Measurements from ENCODE around the gene SLC12A8. TPM values are rescaled to one million over a fixed set of nuclear protein-coding genes. Genes with fewer than 3 reads are reported as not detected.

SLC12A8 gene
- total and polyA plus RNA-seq, 2 of the 13 experiments (the other 11 are each of a cell fraction or from before 2014, with no cell fraction given), result 0.44 to 0.71 TPM

GRCh38 chr3:125157183-125157582, 55.4 kb downstream of the SLC12A8 start:
- CTCF ChIA-PET (ENCODE audit: low intra/inter-chr PET ratio, low total read pairs), result no interaction called here
- in situ Hi-C loops (cut with HindIII; ENCODE audit: extremely low pct_ligation_motif_present, low pct_unique_long_range_greater_than_20kb), result loop anchor here (25.0 kb wide), 1 partner anchor 395 kb away; no protein-coding TSS in a partner anchor
- BruUV-seq (replicated peaks), result no TSS peak
- peaks cover 12% of the 10 kb centered on the region for H3K4me1 ChIP-seq (ENCODE audit: insufficient read depth, low read length)
- H3K27ac ChIP-seq (ENCODE audit: extremely low read length, insufficient read depth, low read length), result no peak overlapping the region
- TF ChIP-seq NR1H2 (CRISPR knock-in tag; IDR thresholded peaks at IDR 0.05; ENCODE audit: borderline replicate concordance, low read depth), result no peak
- TF ChIP-seq NFIB (CRISPR knock-in tag; IDR thresholded peaks at IDR 0.05; ENCODE audit: borderline replicate concordance), result no peak
- no peak for TF ChIP-seq FOXM1 (CRISPR knock-in tag; IDR thresholded peaks at IDR 0.05)
- TF ChIP-seq CCDC6 (CRISPR knock-in tag; IDR thresholded peaks at IDR 0.05), result no peak
- no peak for TF ChIP-seq KMT2A (CRISPR knock-in tag; IDR thresholded peaks at IDR 0.05)
- TF ChIP-seq CENPT (CRISPR knock-in tag; IDR thresholded peaks at IDR 0.05; ENCODE audit: low read depth), result no peak
- no peak overlapping the region for H3K9ac ChIP-seq (ENCODE audit: insufficient read depth, low read depth, low read length)
- DNase-seq (ENCODE audit: low spot score) (no peak), ATAC-seq (no peak), FAIRE-seq (no peak)
- H3K27me3 ChIP-seq (ENCODE audit: control insufficient read depth in 1 of 2, insufficient read depth in 2 of 2, low read length in 2 of 2), result no peaks in the 10 kb centered on the region
- no peaks in the 10 kb centered on the region for H3K36me3 ChIP-seq (replicated peaks in 1 of 2; ENCODE audit: control insufficient read depth in 1 of 2, insufficient read depth in 2 of 2, low read length in 2 of 2)
- H4K20me1 ChIP-seq (ENCODE audit: insufficient read depth, low read length), result no peaks in the 10 kb centered on the region
- POLR2A ChIA-PET, result no interaction called here
- 75% methylated on average over 3 of the region's 3 CpGs for WGBS (ENCODE audit: low lambda C conversion rate)
- no peak overlapping the region for H3K4me2 ChIP-seq (ENCODE audit: low read depth, low read length)
- intact Hi-C loops (cut with micrococcal nuclease; ENCODE audit: unreplicated experiment), result loop anchor here (10.0 kb wide), 1 partner anchor 102 kb away; the partner anchor contains the start of gene HEG1
- no peaks in the 10 kb centered on the region for H3K9me3 ChIP-seq (ENCODE audit: low read length)
- no peak overlapping the region for H3K4me3 ChIP-seq (replicated peaks in 1 of 3; ENCODE audit: insufficient read depth in 1 of 3, low read depth in 2 of 3, low read length in 3 of 3)
- H3K79me2 ChIP-seq (ENCODE audit: insufficient read depth, low read length), result no peaks in the 10 kb centered on the region
- H2AFZ ChIP-seq (ENCODE audit: low read length), result no peak overlapping the region

DNA sequence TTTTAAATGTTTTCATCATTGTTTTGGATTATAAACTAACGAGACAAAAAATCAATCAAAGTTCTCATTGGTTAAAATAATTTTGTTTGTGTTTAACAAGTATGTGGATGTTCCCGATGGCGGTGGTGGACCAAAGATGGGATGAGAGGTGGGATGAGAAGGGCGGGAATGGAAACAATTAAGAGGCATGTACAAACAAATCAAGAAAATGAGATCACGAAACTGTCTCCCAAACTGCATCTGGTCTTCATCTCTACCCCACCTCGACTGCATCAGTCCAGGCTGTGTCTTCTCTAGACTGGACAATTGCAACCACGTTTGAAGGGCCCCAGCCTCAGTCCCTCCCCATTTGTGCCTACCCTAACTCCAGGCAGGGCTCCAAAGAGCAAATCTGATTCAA, 56.1 kb downstream of the SLC12A8 start:
- 63% methylated on average over 7 of the region's 7 CpGs for WGBS (ENCODE audit: low lambda C conversion rate)
- no TSS peak for BruUV-seq (replicated peaks)
- no peak overlapping the region for H3K4me2 ChIP-seq (ENCODE audit: low read depth, low read length)
- TF ChIP-seq NFIC (IDR thresholded peaks at IDR 0.05; ENCODE audit: low read length), result no peak
- TF ChIP-seq ZNF274 (CRISPR knock-in tag; IDR thresholded peaks at IDR 0.05), result no peak
- TF ChIP-seq ATF5 (CRISPR knock-in tag; IDR thresholded peaks at IDR 0.05; ENCODE audit: low read depth), result no peak
- TF ChIP-seq ZNF879 (CRISPR knock-in tag; IDR thresholded peaks at IDR 0.05), result no peak
- TF ChIP-seq NR1H2 (CRISPR knock-in tag; IDR thresholded peaks at IDR 0.05; ENCODE audit: borderline replicate concordance, low read depth), result no peak
- TF ChIP-seq FOXK1 (CRISPR knock-in tag; IDR thresholded peaks at IDR 0.05; ENCODE audit: borderline replicate concordance, low read depth), result no peak
- TF ChIP-seq HDAC6 (IDR thresholded peaks at IDR 0.05; ENCODE audit: low read depth, low read length), result no peak
- TF ChIP-seq KMT2B (CRISPR knock-in tag; IDR thresholded peaks at IDR 0.05), result no peak
- no peak for TF ChIP-seq ZNF709 (CRISPR knock-in tag; IDR thresholded peaks at IDR 0.05)
- TF ChIP-seq TBX2 (CRISPR knock-in tag; IDR thresholded peaks at IDR 0.05; ENCODE audit: borderline replicate concordance), result no peak
- no peak for TF ChIP-seq ZNF576 (CRISPR knock-in tag; IDR thresholded peaks at IDR 0.05)
- no peak for TF ChIP-seq ZNF234 (CRISPR knock-in tag; conservative IDR thresholded peaks at IDR 0.05)
- TF ChIP-seq SIX1 (CRISPR knock-in tag; IDR thresholded peaks at IDR 0.05; ENCODE audit: borderline replicate concordance), result no peak
- no peak for TF ChIP-seq ZNF30 (CRISPR knock-in tag; IDR thresholded peaks at IDR 0.05)
- TF ChIP-seq ZSCAN9 (CRISPR knock-in tag; IDR thresholded peaks at IDR 0.05; ENCODE audit: borderline replicate concordance), result no peak
- intact Hi-C loops (cut with micrococcal nuclease; ENCODE audit: unreplicated experiment) (loop anchor here (10.0 kb wide), 1 partner anchor 102 kb away; the partner anchor contains the start of gene HEG1), in situ Hi-C loops (cut with HindIII; ENCODE audit: extremely low pct_ligation_motif_present, low pct_unique_long_range_greater_than_20kb) (loop anchor here (25.0 kb wide), 1 partner anchor 394 kb away; no protein-coding TSS in a partner anchor)
- H3K79me2 ChIP-seq (ENCODE audit: insufficient read depth, low read length), result no peaks in the 10 kb centered on the region
- H3K9me3 ChIP-seq (ENCODE audit: low read length), result no peaks in the 10 kb centered on the region
- DNase-seq (ENCODE audit: low spot score) (no peak), FAIRE-seq (no peak), ATAC-seq (no peak)
- H3K27ac ChIP-seq (ENCODE audit: extremely low read length, insufficient read depth, low read length), result no peak overlapping the region
- H2AFZ ChIP-seq (ENCODE audit: low read length), result no peak overlapping the region
- no peaks in the 10 kb centered on the region for H3K36me3 ChIP-seq (replicated peaks in 1 of 2; ENCODE audit: control insufficient read depth in 1 of 2, insufficient read depth in 2 of 2, low read length in 2 of 2)
- no peak overlapping the region for H3K9ac ChIP-seq (ENCODE audit: insufficient read depth, low read depth, low read length)
- ChIA-PET CTCF (ENCODE audit: low intra/inter-chr PET ratio, low total read pairs) (no interaction called here), POLR2A (no interaction called here)
- no peaks in the 10 kb centered on the region for H4K20me1 ChIP-seq (ENCODE audit: insufficient read depth, low read length)
- H3K27me3 ChIP-seq (ENCODE audit: control insufficient read depth in 1 of 2, insufficient read depth in 2 of 2, low read length in 2 of 2), result no peaks in the 10 kb centered on the region
- no peak overlapping the region for H3K4me3 ChIP-seq (replicated peaks in 1 of 3; ENCODE audit: insufficient read depth in 1 of 3, low read depth in 2 of 3, low read length in 3 of 3)
- peaks cover 12% of the 10 kb centered on the region for H3K4me1 ChIP-seq (ENCODE audit: insufficient read depth, low read length)

Data from HepG2 (cell line).